Measurements from ENCODE around the gene KRI1.

DNA sequence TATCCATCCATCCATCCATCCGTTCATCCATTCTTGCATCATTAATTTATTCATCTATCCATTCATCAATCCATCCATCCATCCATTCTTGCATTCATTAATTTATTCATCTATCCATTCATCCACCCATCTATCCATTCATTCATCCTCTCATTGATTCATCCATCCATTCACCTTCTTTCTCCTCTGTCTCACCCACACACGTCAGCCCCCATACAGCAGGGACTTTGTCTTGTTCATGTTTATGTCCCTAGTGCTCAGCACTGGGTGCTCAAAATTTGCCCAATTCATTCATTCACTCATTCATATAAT lies 22.0 kb upstream of the KRI1 start:
- no peak for TF ChIP-seq POLR2A (IDR thresholded peaks at IDR 0.05; ENCODE audit: low read depth, low read length)
- no peak for TF ChIP-seq POLR2AphosphoS5 (IDR thresholded peaks at IDR 0.05; ENCODE audit: low read depth, low read length)
